GM18526 (cell line): Measurements from ENCODE around the gene KCNJ16.

Experiments
- POLR2A ChIP-seq: IDR thresholded peaks from 3 replicates; pipeline ENCODE4 v1.6.1; 2011; ENCODE audit not compliant: insufficient read length; ENCODE audit errors: extremely low read depth

Gene KCNJ16

DNA sequence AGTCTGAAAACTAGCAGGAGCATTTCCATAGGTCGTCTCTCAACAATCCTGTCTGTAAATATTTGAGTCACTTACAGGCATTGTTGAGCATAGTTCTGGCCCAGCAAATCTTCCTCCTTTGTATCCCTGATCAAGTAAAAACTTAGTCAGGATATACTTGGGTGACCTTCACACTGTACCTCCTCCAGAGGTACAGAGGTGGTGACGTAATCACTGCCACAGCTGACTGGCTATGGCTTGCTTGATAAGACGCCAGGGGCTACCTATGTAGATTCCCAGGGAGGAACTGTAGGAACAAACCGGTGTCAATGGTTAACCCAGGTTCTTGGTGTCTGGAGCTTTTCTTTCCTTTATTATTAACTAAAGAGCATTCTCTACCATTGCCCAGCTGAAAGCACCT is at the start of gene KCNJ16:
Gene KCNJ16, plus strand, starts transcription at position 270 of the 400 bp plus-strand sequence. CDS start 56,863 bp downstream, outside the sequence.
- TF ChIP-seq POLR2A: no peak

DNA sequence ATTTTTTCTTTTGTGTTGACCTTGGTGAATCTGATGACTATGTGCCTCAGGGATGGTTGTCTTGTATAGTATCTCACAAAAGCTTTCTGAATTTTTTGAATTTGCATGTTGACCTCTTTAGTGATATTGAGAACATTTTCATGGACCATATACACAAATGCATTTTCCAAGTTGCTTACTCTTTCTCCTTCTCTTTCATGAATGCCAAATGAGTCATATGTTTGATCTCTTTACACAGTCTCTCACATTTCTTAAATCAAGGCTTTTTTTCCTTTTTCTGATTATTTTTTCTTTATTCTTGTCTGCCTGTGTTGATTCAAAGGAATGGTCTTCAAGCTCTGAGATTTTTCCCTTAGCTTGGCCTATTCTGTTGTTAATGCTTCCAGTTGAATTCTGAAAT is 46.6 kb upstream of the KCNJ16 start:
- TF ChIP-seq POLR2A: no peak

DNA sequence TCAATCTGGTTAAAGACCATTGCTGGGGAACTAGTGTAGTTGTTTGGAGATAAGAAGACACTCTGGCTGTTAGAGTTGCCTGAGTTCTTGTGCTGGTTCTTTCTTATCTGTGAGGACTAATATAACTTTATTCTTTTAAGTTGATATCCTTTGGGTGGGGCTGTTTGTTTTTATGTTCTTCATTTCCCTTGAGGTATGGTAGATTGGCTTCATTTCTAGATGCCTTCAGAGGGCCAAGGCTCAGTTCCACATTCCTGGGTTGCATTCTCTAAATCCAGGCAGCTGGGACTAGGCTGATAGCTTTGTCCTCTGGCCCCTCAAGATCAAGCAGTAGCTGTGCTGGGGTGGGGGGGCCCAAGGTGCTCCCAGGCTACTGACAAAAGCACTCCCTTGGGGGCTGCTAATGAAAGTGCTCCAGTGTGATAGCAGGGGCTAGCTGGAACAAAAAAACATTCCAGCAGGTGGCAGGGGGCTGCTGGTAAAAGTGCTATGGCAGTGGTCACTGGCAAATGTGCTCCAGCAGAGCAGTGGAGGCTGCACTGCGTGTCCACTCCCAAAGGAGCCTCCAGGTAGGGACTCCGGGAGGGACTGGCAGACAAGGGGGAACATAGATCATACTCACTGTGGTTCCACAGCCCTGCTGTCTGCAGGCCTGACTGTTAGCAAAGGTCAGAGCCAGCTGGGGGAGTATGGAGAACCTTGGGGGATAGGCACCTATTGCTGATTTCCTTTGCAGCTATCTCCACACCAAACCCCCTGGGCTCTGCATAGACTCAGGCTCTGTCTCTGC is 45.9 kb upstream of the KCNJ16 start:
- TF ChIP-seq POLR2A: no peak

DNA sequence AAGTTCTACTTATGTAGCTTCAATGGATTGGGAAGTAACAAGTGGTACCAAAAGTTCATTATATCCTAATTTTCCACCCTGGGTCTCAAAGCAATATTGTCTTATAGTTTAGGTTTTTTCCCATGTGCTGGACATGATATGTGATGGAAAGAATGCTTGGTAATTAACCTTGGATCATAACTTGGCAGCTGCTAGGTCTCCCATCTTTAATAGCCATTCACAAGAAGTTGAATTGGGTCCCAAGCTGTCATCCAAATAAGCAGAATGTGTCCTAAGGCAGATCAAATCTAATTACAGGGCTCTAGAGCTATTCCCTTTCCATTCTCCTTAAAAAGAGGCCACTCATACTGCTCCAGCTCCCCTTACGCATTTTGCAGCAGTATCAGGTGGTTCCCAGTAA is 44.7 kb upstream of the KCNJ16 start:
- no peak for TF ChIP-seq POLR2A

DNA sequence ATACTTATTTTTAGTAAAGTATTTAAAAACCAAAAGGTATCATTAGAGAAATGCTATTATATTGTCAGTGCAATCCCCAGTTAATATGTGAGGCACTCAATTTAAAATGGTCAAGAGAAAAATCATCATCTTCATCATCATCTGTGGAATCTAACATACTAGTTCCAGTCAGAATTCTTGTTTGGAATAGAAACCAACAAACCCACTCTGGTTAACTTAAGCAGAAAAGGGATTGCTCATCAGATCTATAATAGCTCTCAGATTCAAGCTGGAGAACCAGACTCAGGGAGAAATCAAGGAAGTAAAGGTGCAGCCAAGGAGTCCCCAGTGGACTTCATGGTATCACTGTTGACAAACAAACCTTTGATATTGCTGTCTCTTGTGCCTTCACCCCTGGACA is 43.7 kb upstream of the KCNJ16 start:
- TF ChIP-seq POLR2A: no peak

DNA sequence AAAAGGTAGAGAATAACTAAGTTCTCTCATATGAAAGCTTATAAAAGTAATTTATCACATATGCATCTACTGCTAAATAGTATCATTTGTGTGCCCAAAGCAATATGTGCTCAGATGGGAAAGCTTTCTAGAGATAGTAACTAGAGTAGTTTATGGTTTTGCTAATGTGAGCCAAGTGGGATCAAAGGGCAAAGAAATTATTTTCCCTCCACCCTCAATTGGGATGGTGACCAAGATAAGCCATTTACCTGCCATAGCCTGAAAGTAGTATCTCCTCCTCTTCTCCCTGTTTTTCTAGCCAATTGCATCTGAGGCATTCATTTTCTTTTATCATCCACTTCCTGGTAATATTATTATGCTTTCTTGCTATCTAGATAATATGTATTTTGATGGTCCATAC is 41.9 kb upstream of the KCNJ16 start:
- TF ChIP-seq POLR2A: no peak

DNA sequence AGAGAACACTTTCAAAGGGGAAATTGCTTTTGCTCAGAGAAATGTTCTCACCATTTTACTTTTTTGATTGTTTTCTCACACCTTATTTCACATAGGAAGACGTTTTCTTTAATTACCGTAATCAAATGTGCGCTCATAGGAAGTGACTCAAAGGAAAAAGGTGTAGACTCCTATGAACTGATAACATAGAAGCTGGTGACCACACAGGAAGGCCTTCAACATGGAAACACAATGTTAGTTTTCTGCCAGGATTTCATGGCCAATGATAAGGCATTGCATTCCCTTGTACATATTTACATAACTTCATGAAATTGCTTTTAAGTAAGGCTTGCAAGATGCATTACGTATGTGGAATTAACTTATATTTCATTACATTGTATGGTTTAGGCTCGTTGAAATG is 40.9 kb upstream of the KCNJ16 start:
- TF ChIP-seq POLR2A: no peak

DNA sequence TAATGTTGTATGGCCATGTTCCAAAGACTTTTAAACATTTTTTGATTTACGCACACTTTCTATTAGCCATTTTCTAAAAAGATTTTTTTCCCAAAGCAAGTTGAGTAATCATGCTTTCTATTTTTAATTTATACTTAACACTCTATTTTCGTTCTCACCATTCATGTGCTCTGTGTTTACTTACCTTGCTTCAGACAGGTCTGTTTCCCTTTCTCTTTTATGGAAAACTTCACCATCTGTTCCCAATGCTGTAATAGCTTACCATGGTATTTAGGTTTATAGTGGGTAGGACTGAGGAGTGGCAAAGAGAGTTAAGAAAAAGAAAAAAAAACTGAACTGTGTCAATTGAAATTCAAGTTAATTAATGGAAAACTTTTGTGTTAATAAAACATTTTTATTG is 37.5 kb upstream of the KCNJ16 start:
- TF ChIP-seq POLR2A: no peak

DNA sequence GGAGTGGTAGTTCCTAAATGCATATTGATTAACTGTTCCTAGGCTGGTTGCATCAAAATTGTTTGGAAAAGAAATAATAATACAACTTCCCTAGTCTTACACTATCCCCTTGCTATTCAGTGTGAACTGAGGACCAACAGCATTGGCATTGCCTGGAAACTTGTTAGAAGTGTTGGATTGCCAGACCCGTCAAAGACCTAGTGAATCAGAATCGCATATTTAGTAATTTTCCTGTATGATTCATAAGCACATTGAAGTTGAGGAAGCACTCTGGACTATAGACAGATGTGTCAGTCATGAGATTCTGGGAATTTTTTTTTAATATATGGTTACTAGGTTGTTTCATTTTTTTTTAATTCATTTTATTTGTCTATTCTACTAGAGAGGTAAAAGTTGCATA is 34.7 kb upstream of the KCNJ16 start:
- no peak for TF ChIP-seq POLR2A

DNA sequence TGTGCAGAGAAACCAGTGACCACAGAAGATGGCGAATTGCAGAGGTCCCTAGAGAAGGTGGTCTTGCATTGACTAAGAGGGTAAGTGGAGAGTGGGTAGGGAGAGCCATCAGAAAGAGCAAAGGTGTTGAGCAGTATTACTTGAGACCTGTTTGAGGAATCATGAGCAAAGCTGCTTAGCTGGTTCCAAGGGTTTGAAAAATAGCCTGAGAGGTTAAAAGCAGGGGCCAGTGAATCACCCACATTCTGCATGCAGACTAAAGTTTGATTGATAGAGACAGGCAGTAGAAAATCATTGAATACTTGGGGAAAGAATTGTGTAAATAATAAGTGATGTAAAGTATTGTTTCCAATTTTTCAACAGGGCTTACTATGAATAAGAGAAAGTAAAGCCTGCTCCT is 34.0 kb upstream of the KCNJ16 start:
- TF ChIP-seq POLR2A: no peak

DNA sequence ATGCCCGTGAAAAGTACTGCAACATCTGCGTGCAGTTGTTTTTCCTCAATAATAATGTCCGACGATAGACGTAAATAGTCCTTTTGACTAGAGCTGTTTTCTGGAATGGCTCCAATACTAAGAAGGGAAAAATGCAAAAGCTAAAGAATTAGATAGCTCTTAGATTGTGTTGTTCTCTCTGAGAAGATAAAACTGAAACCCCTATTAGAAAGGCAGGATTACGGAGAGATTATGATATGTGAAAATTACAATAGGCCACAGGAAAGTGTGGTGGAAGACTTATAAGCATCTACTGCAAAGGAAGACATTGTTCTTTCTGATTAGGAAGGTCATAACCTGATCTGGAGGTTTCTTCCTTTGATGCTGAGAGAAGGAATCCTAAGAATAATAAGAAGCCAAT is 33.5 kb upstream of the KCNJ16 start:
- no peak for TF ChIP-seq POLR2A

DNA sequence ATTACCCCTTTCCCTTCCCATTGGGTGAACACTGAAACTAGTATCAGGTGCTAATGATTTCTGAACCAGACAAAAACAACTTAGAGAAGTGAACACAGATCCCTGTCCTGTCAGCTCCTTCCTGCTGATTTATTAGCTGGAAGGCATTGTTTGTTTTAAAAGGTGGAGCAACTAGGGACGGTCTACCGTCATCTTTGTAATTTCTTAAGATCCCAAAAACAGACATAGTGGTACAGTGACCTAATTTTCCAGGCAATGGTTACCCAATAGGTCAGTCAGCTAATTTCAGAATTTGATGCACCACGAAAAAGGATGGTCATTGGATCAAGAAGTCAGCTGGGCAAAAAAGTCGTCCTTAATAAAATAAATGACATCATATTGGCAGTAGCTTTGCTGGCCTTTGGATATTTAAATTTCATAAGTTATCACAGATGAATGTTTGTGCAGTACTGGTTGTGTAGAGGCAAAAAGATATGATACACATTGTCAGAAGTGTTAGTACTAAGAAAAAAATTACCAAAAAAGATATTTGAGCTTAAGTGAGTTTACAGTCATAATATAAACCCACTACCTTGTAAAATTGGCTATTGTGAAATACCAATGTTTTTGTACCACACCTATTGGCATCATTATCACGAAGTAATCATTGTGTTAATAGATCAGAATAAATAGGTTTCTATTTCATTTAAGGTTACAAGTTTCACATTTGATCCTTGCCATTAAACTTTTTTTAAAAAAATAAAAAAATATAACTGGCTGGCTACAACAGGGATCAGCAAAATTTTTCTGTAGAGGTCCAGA is 27.2 kb upstream of the KCNJ16 start:
- no peak for TF ChIP-seq POLR2A

DNA sequence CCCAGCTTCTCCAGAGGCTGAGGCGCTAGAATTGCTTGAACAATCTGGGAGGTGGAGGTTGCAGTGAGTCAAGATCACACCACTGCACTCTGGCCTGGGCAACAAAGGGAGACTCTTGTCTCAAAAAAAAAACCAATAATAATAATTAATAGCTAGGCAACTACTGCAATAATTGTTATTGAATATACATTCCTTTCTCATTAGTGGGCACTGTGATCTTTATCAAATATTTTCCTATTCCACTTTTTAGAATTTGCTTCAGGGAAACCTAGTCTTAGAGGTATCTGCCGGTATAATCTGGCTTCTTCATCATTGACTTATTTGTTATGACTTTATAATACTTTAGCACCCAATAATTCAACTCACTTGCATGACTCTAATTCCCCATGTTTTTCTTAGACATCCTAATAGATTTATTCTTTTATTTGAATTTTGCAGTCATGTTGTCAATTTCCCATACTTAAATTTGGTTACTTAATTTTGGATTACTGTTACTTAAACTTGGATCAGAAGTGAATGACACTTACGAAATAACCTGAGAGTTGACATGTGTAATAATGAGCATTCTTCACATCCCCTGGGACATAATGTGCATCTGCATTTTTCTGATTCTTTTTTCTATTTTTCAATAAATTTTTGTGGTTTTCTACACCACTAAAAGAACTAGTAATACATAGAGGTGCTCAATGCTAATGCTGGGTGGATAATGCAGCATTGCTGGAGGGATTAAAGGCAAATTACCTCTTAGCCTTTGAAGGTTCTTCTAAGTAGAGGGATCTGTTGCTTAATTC is 25.0 kb upstream of the KCNJ16 start:
- no peak for TF ChIP-seq POLR2A

DNA sequence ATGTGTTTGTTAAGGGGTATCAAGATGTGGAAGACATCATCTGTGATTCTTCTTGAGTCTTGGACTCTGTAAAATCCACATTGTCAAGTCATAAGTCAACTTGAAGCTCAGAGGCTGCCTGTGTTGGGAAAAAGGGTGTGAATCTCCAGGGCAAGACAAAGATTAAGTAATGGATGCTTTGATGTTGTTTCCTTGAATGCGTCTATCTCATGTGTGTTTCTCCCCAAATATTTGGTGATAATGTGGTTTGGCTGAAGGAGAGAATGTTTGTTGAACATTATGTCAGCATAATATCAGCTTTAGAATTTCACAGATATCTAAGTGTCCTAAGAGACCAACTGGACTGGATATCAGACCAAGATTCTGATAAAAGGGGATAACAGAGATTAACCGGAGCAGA is 24.1 kb upstream of the KCNJ16 start:
- TF ChIP-seq POLR2A: no peak
